Endothelial cell of umbilical vein (primary cell): ENCODE results near the gene ZNF385B. TPM values are rescaled to one million over a fixed set of nuclear protein-coding genes. Genes with fewer than 3 reads are reported as not detected.

Experiments
- BruUV-seq: library from RNA; stranded (reverse); fragments of 400-500 nt; replicated peaks from 2 replicates; lab custom pipeline; 2021; lab: Mats Ljungman, UMichigan
- CTCF ChIA-PET: fragments of 300-600, 350-600 bp; sonication (Branson Sonifier 250); formaldehyde crosslinking; loops from one replicate; lab custom pipeline; 2021; ENCODE audit warnings: antibody characterized with exemption, inconsistent platforms; lab: Charles Lee
- POLR2A ChIA-PET: fragments of 300-600, 350-600 bp; sonication (Branson Sonifier 250); formaldehyde crosslinking; loops from one replicate; lab custom pipeline; 2021; ENCODE audit warnings: antibody characterized with exemption, inconsistent platforms; lab: Charles Lee
- DNase-seq: peaks from one replicate; pipeline ENCODE4 v3.0.0-alpha.2; 2011; ENCODE audit warnings: low read depth, low spot score
- FAIRE-seq: peaks from 2 replicates; lab custom pipeline; 2011; peaks lifted over from hg19 to GRCh38; lab: Jason Lieb, UNC
- H2AFZ ChIP-seq: 2 replicates; pipeline ENCODE4 v1.6.0; 2012; ENCODE audit warnings: low read depth, low read length, control low read depth, inconsistent platforms
- H3K27ac ChIP-seq: 2 replicates; pipeline ENCODE4 v1.5.1; 2011; ENCODE audit warnings: low read depth, mild to moderate bottlenecking, control low read depth, low read length, moderate library complexity; ENCODE audit not compliant: insufficient read depth
- H3K27me3 ChIP-seq, 2 experiments: 2 replicates each; pipeline versions ENCODE4 v1.6.0 to v1.6.1; 2011; ENCODE audit warnings: low read length in 2 of 2, mixed read lengths in 1 of 2; ENCODE audit not compliant: control insufficient read depth in 2 of 2, insufficient read depth in 2 of 2
- H3K36me3 ChIP-seq, 2 experiments: 2 replicates in 1 of 2; 3 replicates in 1 of 2; pipeline ENCODE4 v1.5.1; 2011; ENCODE audit warnings: low read length in 2 of 2, mild to moderate bottlenecking in 1 of 2, moderate library complexity in 1 of 2; ENCODE audit not compliant: control insufficient read depth in 2 of 2, insufficient read depth in 2 of 2; ENCODE audit errors: extremely low read depth in 1 of 2
- H3K4me1 ChIP-seq: 3 replicates; pipeline ENCODE4 v1.5.1; 2011; ENCODE audit warnings: mild to moderate bottlenecking, low read length; ENCODE audit not compliant: control insufficient read depth, insufficient read depth; ENCODE audit errors: extremely low read depth
- H3K4me2 ChIP-seq: 2 replicates; pipeline ENCODE4 v1.6.1; 2011; ENCODE audit warnings: low read length, control low read depth, mixed read lengths; ENCODE audit not compliant: insufficient read depth
- H3K4me3 ChIP-seq, 3 experiments: fragments of 200-600 bp in 1 of 3; sonication (generic), shearing (Covaris generic) in 1 of 3; replicated peaks in 1 of 3; 2 replicates each; pipeline ENCODE4 v1.5.1; 2011 to 2016; ENCODE audit warnings: control low read depth in 3 of 3, low read length in 3 of 3, mild to moderate bottlenecking in 2 of 3, inconsistent platforms in 1 of 3, low read depth in 1 of 3, moderate library complexity in 1 of 3; ENCODE audit not compliant: insufficient read depth in 1 of 3
- H3K79me2 ChIP-seq: 2 replicates; pipeline ENCODE4 v1.6.0; 2012; ENCODE audit warnings: low read length, inconsistent platforms; ENCODE audit not compliant: control insufficient read depth, insufficient read depth
- H3K9ac ChIP-seq: replicated peaks from 2 replicates; pipeline ENCODE3; 2011; ENCODE audit warnings: low read length, control low read depth; ENCODE audit not compliant: insufficient read depth; ENCODE audit errors: extremely low read depth
- H3K9me1 ChIP-seq: replicated peaks from 3 replicates; pipeline ENCODE4 v1.6.0; 2011; ENCODE audit warnings: mild to moderate bottlenecking, low read length; ENCODE audit not compliant: control insufficient read depth, insufficient read depth; ENCODE audit errors: extremely low read depth
- H3K9me3 ChIP-seq: replicated peaks from 2 replicates; pipeline ENCODE4 v1.5.1; 2012; ENCODE audit warnings: low read length, inconsistent platforms; ENCODE audit not compliant: control insufficient read depth, insufficient read depth
- H4K20me1 ChIP-seq: replicated peaks from 2 replicates; pipeline ENCODE3; 2011; ENCODE audit warnings: mild to moderate bottlenecking, low read length; ENCODE audit not compliant: control insufficient read depth, insufficient read depth; ENCODE audit errors: extremely low read depth
- EZH2 ChIP-seq: IDR thresholded peaks from 2 replicates; pipeline ENCODE4 v1.6.1; 2012; ENCODE audit warnings: borderline replicate concordance, low read depth, mild to moderate bottlenecking, moderate library complexity, low read length, inconsistent platforms; ENCODE audit not compliant: severe bottlenecking
- FOS ChIP-seq: IDR thresholded peaks from 2 replicates; pipeline ENCODE4 v1.6.1; 2011; ENCODE audit warnings: mild to moderate bottlenecking, low read length, moderate library complexity, borderline replicate concordance; ENCODE audit not compliant: insufficient read depth
- GATA2 ChIP-seq: IDR thresholded peaks from 2 replicates; pipeline ENCODE4 v1.7.0; 2011; ENCODE audit warnings: low read depth, mild to moderate bottlenecking, moderate library complexity, mixed read lengths, low read length; ENCODE audit not compliant: insufficient read length, insufficient read depth
- JUN ChIP-seq: IDR thresholded peaks from 2 replicates; pipeline ENCODE4 v1.6.1; 2011; ENCODE audit warnings: borderline replicate concordance, low read depth; ENCODE audit not compliant: insufficient read length, insufficient read depth
- MYC ChIP-seq: IDR thresholded peaks from one replicate; pipeline ENCODE4 v1.6.1; 2011; ENCODE audit warnings: mild to moderate bottlenecking, low read depth, low read length
- POLR2A ChIP-seq: IDR thresholded peaks from 2 replicates; pipeline ENCODE4 v1.6.1; 2012; ENCODE audit warnings: low read depth, mild to moderate bottlenecking, control low read depth, low read length
- POLR2AphosphoS5 ChIP-seq: IDR thresholded peaks from 2 replicates; pipeline ENCODE4 v1.6.1; 2012; ENCODE audit warnings: low read depth, mild to moderate bottlenecking, control low read depth, low read length, moderate library complexity; ENCODE audit not compliant: insufficient read depth
- dilution Hi-C: fragments of 300-500 bp; cut with MboI; formaldehyde crosslinking; loops from one replicate; pipeline ENCODE4 v1.15.0; 2019; ENCODE audit warnings: low sequenced_read_pairs; ENCODE audit not compliant: extremely low pct_ligation_motif_present
- intact Hi-C: fragments of 100-400 bp; cut with micrococcal nuclease; formaldehyde crosslinking; loops from one replicate; pipeline ENCODE4 v1.10.0; 2022
- polyA plus RNA-seq, 4 experiments: library from polyadenylated mRNA; depleted of rRNA in 3 of 4; stranded (reverse) in 3 of 4; unstranded in 1 of 4; fragments of >200 nt; gene quantifications; 2 replicates each; pipeline versions ENCODE4 v1.2.1 to v1.2.3, GENCODE V29; 2011 to 2012; ENCODE audit warnings: missing spikeins in 1 of 4
- total RNA-seq: library from RNA; stranded (reverse); gene quantifications from 2 replicates; pipeline ENCODE4 v1.2.3, GENCODE V29; 2021
- TF ChIP-seq, protein P1 (sequence below), 2 donors: IDR thresholded peaks; 1 replicate in 1 of 2; 2 replicates in 1 of 2; pipeline ENCODE4 v1.5.1; 2011; ENCODE audit warnings: low read length in 2 of 2, mild to moderate bottlenecking in 2 of 2, moderate library complexity in 2 of 2, control low read depth in 1 of 2, inconsistent platforms in 1 of 2, low read depth in 1 of 2; ENCODE audit not compliant: insufficient read depth in 1 of 2; ENCODE audit errors: extremely low read depth in 1 of 2
- TF ChIP-seq, protein P2 (sequence below): IDR thresholded peaks from 2 replicates; pipeline ENCODE4 v1.6.1; 2011; ENCODE audit not compliant: insufficient read depth, insufficient read length

Gene ZNF385B
- total and polyA plus RNA-seq, 2 donors (not counting 3 experiments of a cell fraction or from before 2014, with no cell fraction given): not detected

DNA sequence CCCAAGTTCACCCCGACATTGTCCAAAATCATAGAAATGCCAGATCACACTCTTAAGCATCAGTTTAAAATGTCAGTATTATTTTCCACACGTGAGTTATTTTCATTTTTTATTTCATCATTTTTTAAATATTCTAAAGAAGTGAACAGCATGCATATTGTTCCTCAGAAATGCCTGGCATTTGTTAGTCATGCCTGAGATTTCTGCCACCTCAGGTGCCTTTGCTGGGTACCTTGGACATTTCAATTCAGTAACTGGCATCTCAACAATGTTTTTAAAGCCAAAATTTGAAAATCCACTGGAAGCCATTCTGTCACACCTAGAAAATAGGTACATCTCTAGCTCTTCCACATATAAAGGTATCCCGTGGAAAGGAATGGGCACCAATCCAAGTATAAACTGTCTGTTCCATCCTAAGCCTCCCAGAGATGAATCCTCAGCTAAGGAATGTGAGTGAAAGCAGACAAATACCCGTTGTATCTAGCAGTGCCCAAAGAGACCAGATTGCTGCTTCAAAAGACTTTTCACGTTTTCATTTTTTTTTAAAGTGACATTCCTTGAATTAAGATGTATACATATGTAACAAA is 159.8 kb downstream of the ZNF385B start:
- BruUV-seq: no TSS peak
- TF ChIP-seq JUN: no peak
- no peak for TF ChIP-seq POLR2A
- TF ChIP-seq EZH2: no peak
- TF ChIP-seq POLR2AphosphoS5: no peak
- no peak for TF ChIP-seq GATA2
- no peak for TF ChIP-seq FOS
- no peak for TF ChIP-seq MYC
- TF ChIP-seq, protein P1, sequence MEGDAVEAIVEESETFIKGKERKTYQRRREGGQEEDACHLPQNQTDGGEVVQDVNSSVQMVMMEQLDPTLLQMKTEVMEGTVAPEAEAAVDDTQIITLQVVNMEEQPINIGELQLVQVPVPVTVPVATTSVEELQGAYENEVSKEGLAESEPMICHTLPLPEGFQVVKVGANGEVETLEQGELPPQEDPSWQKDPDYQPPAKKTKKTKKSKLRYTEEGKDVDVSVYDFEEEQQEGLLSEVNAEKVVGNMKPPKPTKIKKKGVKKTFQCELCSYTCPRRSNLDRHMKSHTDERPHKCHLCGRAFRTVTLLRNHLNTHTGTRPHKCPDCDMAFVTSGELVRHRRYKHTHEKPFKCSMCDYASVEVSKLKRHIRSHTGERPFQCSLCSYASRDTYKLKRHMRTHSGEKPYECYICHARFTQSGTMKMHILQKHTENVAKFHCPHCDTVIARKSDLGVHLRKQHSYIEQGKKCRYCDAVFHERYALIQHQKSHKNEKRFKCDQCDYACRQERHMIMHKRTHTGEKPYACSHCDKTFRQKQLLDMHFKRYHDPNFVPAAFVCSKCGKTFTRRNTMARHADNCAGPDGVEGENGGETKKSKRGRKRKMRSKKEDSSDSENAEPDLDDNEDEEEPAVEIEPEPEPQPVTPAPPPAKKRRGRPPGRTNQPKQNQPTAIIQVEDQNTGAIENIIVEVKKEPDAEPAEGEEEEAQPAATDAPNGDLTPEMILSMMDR (IDR thresholded peaks at IDR 0.05; ENCODE audit: extremely low read depth in 1 of 2, insufficient read depth in 1 of 2, low read depth in 1 of 2, low read length in 2 of 2): no peak
- TF ChIP-seq, protein P2, sequence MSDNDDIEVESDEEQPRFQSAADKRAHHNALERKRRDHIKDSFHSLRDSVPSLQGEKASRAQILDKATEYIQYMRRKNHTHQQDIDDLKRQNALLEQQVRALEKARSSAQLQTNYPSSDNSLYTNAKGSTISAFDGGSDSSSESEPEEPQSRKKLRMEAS: no peak
- H2AFZ ChIP-seq: no peak overlapping the region

More for the DNA sequence above, 159.8 kb downstream of the ZNF385B start:
- no peak overlapping the region for H3K27ac ChIP-seq
- intact Hi-C loops (no loop called here), dilution Hi-C loops (no loop called here)
- ChIA-PET CTCF (interaction anchor here (0.7 kb wide), 1 partner anchor 46 kb away, joined by 3 read pairs; no protein-coding TSS in a partner anchor), POLR2A (no interaction called here)
- no peaks in the 10 kb centered on the region for H3K27me3 ChIP-seq
- no peaks in the 10 kb centered on the region for H3K4me1 ChIP-seq
- H3K4me3 ChIP-seq: no peak overlapping the region
- no peak overlapping the region for H3K9ac ChIP-seq
- H4K20me1 ChIP-seq: no peaks in the 10 kb centered on the region
- no peaks in the 10 kb centered on the region for H3K9me1 ChIP-seq
- H3K4me2 ChIP-seq: no peak overlapping the region
- H3K79me2 ChIP-seq: no peaks in the 10 kb centered on the region
- H3K36me3 ChIP-seq: no peaks in the 10 kb centered on the region
- FAIRE-seq (no peak), DNase-seq (no peak)
- no peaks in the 10 kb centered on the region for H3K9me3 ChIP-seq
